HG03045 (cell line): ENCODE results near the gene KATNB1.

Experiments
- ATAC-seq: cut with Tn5 transposase; IDR thresholded peaks from one replicate; pipeline ENCODE4 v1.9.1; 2021; ENCODE audit warnings: mild to moderate bottlenecking, moderate library complexity; ENCODE audit not compliant: unreplicated experiment

KATNB1 gene

DNA sequence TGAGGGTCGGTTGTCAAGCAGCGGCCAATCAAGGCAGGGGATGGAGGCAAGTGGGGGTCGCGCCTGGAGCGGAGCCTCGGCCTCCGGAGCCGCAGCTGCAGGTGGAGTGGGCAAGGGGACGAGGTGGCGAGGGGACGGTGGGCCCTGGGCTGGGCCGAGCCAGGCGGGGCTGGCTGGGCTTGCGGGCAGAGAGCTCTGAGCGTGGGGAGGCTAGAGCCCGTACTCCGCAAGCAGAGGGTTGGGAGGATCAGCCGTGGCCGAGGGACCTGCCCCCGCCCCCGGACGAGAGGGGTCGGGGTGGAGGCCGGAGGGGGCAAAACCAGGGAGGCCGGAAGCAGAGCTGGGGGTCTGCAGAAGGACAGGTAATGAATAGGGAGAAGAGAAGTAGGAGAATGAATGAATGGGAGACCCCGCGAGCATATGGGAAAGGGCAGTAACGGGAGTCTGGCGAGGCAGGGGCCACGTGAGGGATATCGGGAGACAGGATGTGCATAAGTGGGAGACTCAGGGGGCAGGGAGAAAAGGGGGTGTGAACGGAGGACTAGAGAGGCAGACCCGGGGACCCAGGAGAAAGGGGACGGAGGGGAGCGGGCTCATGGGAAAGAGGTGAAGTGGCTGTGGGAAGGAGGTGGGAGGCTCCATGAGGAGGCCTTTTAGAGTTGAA is at the start of gene KATNB1:
Gene KATNB1 (plus strand): TSS at position 16 of the 664 bp plus-strand sequence. CDS start 1,474 bp downstream, outside the sequence.
- peak; percentile 30 for ATAC-seq

GRCh38 chr16:57686577-57686976 is 49.0 kb upstream of the KATNB1 start:
- ATAC-seq, result no peak

- no peak for ATAC-seq
Observed at GRCh38 chr16:57687363-57687929, 48.1 kb upstream of the KATNB1 start.

- ATAC-seq, result no peak
Observed at GRCh38 chr16:57688487-57688986, 47.0 kb upstream of the KATNB1 start.

- no peak for ATAC-seq
Observed at GRCh38 chr16:57688987-57689761, 46.4 kb upstream of the KATNB1 start.

DNA sequence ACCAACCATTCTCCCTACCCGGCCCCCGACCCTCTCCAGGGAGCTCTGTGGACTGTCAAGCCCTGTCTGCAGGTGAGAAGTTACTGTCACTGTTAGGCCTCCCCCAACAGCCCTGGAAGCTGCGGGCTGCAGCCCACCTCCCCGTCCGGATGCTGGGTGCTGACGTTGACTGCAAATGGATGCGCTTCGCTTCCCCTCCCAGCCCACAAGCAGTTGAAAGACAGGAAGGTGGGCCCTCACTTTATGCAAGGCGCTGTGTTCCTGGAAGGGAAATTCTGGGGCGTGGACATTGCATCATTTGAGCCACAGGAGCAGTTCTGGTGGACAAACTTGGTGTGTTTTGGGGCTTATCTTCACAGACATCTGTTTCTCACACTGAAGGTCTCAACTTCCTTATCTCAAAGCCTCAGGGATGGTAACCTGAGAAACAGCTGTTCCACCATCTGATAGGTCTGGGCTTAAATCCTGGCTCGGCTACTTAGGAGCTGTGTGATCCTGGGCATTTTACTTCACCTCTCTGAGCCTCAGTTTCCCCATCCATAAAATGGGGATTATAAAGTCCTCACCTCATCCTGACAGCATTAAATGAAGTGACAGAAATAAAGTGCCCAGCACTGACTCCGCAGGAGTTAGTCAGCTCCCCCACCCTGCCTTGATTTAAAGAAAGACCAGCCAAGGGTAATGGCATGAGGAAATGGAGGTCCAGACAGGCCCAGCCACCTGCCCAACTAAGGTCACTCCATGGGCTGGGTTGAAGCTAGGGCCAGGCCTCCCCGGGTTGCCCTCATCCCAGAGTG is 45.6 kb upstream of the KATNB1 start:
- peak; percentile 56 for ATAC-seq

DNA sequence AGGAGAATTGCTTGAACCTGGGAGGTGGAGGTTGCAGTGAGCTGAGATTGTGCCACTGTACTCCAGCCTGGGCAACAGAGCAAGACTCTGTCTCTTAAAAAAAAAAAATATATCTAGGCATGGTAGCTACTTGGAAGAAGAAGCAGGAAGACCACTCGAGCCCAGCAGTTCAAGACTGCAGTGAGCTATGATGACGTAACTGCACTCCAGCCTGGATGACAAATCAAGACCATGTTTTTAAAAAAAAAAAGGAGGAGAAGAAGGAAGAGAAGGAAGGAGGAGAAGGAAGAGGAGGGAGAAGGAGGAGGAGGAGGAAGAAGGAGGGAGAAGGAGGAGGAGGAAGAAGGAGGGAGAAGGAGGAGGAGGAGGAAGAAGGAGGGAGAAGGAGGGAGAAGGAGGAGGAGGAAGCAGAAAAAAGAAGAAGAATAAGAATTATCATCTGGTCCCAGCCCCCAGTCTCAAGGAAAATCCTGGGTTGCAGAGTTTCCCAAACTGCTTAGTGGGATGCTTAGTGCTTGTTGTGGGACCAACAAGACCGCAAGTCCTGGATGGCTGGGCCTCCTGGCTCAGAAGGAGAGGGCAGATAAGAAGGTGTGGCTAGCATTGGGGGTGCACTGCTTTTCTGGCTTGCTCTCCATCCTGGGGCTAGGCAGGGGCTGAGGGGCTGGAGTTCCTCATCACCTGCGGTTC is 44.6 kb upstream of the KATNB1 start:
- no peak for ATAC-seq

DNA sequence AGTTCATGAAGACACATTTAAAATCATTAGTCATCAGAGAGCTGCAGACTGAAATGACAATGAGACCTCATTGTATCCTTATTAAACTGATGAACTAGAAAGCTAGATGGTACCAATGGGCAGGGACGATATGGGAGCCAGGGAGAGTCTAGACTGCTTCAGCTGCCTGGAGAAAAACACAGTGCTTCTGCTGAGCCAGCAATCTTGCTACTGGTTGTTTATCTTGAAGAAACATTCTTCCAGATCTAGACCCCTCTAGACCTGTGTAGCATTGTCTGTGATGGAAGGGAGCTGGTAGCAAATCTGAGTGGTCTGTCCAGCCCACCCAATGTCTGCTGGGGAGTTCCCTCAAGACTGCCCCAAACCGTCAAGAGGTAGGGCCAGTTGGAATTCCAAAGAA is 42.9 kb upstream of the KATNB1 start:
- no peak for ATAC-seq

DNA sequence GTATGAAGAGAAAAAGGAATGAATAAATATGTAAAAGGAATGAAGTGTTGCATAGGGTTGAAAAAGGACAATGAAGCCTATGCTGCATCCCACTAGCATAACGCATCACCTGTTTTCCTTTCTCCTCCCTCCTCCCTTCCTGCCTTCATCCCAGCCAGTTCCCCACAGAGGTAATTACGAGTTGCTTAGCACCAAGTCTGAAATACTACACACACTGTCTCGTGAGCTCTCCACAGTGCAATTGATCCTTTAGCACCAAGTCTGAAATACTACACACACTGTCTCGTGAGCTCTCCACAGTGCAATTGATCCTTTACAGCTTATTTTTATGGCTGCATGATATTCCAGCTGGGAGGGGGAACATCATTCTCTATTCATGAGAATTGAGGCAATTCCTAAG is 42.0 kb upstream of the KATNB1 start:
- ATAC-seq, result no peak

DNA sequence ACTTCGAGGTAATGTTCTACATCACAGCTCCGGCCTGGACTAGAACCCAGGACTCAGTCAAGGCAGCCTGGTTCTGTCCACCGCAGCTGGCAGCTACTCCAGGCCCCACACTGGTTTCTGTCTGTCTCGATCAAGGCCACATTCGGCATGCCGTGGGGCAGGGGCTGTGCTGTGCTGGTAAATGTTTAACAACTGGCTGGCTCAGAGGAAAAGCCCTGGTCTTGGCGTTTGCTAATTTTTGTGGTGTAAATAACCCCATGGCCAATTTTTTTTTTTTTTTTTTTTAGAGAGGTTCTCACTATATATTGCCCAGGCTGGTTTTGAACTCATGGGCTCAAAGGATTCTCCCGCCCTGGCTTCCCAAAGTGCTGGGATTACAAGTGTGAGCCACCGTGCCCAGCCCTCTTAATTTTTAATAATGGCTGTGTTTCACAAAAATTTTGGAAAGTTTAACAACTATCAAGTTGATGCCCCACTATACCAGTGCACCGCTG is 41.3 kb upstream of the KATNB1 start:
- no peak for ATAC-seq

- ATAC-seq, result no peak
Observed at GRCh38 chr16:57694725-57695679, 40.6 kb upstream of the KATNB1 start, which contains the start of gene DRC7. TSS of gene DRC7 (plus strand) at chr16:57694806. CDS start at chr16:57697950, 3,144 bp downstream.

DNA sequence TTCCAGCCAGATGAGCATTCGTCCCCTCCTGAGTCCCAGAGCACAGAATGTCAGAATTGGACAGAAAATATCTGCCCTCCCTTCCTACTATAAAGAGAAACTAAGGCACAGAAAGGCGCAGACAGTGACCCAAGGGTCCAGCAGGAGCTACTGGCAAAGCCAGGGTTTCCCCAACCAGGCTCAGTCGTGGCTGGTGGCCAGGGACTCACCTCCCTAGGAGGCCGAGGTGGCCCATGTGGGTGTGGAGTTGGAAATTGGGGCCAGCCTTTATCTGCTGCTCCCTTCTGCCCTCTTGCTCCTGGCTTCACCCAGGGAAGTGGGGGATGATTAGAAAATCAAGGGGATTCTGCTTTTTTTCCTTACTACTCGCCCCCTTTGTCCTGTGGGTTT is 39.9 kb upstream of the KATNB1 start:
- ATAC-seq, result no peak

DNA sequence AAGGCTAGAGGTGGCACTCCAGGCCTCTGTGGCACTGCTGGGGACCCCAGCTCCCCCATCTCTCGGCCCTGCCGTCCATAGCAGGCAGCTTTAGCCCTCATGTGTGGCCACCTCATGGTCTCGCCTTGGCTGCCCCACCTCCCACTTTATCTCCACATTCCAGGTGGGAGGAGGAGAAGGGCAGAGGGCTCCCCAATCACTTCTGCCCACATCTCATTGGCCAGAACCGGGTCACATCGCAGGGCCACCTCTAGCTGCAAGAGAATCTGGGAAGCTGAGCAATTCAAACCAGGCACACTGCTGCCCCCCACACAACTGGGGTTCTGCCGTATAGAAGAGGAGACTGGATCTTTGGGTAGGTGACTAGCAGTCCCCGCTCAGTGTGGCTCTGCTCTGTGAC is 39.3 kb upstream of the KATNB1 start:
- ATAC-seq, result no peak

GRCh38 chr16:57697896-57698537 is 37.6 kb upstream of the KATNB1 start:
- ATAC-seq, result no peak

GRCh38 chr16:57698812-57699405 is 36.7 kb upstream of the KATNB1 start:
- ATAC-seq, result no peak

- ATAC-seq, result no peak
Observed at GRCh38 chr16:57699481-57699880, 36.1 kb upstream of the KATNB1 start.

DNA sequence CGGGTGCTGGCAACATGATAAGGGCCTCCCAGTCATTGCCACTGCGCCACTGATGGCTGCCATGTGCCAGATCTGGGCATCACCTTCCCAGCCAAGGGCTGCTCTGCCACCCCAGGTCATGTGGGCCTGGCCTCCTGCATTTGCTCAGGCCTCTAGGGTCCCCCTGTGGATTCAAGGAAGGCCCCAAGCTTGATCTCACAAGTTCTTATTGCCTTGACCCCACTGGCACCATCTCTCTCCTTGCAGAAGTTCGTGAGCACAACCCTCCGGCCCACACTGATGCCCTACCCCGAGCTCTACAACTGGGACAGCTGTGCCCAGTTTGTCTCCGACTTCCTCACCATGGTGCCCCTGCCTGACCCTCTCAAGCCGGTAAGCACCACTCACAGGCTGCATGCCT is 35.7 kb upstream of the KATNB1 start:
- ATAC-seq, result no peak
